Activated CD4-positive, alpha-beta T cell treated with anti-CD3 and anti-CD28 coated beads for 48 hours (primary cell): ENCODE measurements around the gene PEX10.

Experiments
- DNase-seq: peaks from one replicate; pipeline ENCODE4 v3.0.0-alpha.2; 2020

PEX10 gene

GRCh38 chr1:2403273-2403672 is 9.1 kb downstream of the PEX10 start:
- DNase-seq = no peak

- DNase-seq = no peak
Observed at GRCh38 chr1:2402420-2402819, 9.9 kb downstream of the PEX10 start.

GRCh38 chr1:2400950-2401649 is 11.3 kb downstream of the PEX10 start:
- no peak for DNase-seq

- DNase-seq = no peak
Observed at GRCh38 chr1:2400576-2400909, 11.8 kb downstream of the PEX10 start.

GRCh38 chr1:2399890-2400575 is 12.3 kb downstream of the PEX10 start:
- DNase-seq = no peak

- no peak for DNase-seq
Observed at GRCh38 chr1:2398871-2399270, 13.5 kb downstream of the PEX10 start.

GRCh38 chr1:2397007-2397679 is 15.2 kb downstream of the PEX10 start:
- no peak for DNase-seq

GRCh38 chr1:2396476-2396875 is 15.9 kb downstream of the PEX10 start:
- no peak for DNase-seq

GRCh38 chr1:2396059-2396458 is 16.3 kb downstream of the PEX10 start:
- no peak for DNase-seq

- no peak for DNase-seq
Observed at GRCh38 chr1:2395245-2395644, 17.1 kb downstream of the PEX10 start.

- no peak for DNase-seq
Observed at GRCh38 chr1:2394761-2395160, 17.6 kb downstream of the PEX10 start.

GRCh38 chr1:2394220-2394619 is 18.1 kb downstream of the PEX10 start:
- DNase-seq = no peak

GRCh38 chr1:2393471-2393877 is 18.9 kb downstream of the PEX10 start:
- no peak for DNase-seq

- DNase-seq = no peak
Observed at GRCh38 chr1:2392686-2393085, 19.7 kb downstream of the PEX10 start.

- DNase-seq = no peak
Observed at GRCh38 chr1:2391931-2392509, 20.3 kb downstream of the PEX10 start.

GRCh38 chr1:2391041-2391930 is 21.1 kb downstream of the PEX10 start, which contains the start of the genes MORN1 and RER1:
MORN1 (minus strand) TSS chr1:2391554; CDS start chr1:2391533, 21 bp downstream.
RER1 (plus strand) TSS chr1:2391841; CDS start chr1:2395791, 3,950 bp downstream.
- DNase-seq = peak; percentile 99

- DNase-seq = no peak
Observed at GRCh38 chr1:2389644-2390043, 22.7 kb downstream of the PEX10 start.

- DNase-seq = no peak
Observed at GRCh38 chr1:2388004-2388913, 24.1 kb downstream of the PEX10 start.

- DNase-seq = no peak
Observed at GRCh38 chr1:2386636-2387611, 25.4 kb downstream of the PEX10 start.

GRCh38 chr1:2385606-2386280 is 26.6 kb downstream of the PEX10 start:
- DNase-seq = no peak
